ENCODE results near the gene STK25. TPM values are rescaled to one million over a fixed set of nuclear protein-coding genes. Genes with fewer than 3 reads are reported as not detected.

Gene STK25
- total and polyA plus RNA-seq, 2 experiments from 2014 or later: 183 to 192 TPM

- DNase-seq (ENCODE audit: low spot score): no peak
- TF ChIP-seq EZH2phosphoT487 (IDR thresholded peaks at IDR 0.05; ENCODE audit: low read depth, severe bottlenecking, unreplicated experiment) (no peak), EZH2 (IDR thresholded peaks at IDR 0.05; ENCODE audit: borderline replicate concordance) (no peak), CTCF (IDR thresholded peaks at IDR 0.05; ENCODE audit: poor library complexity) (no peak)
- Histone ChIP-seq H3K9me2 (replicated peaks; ENCODE audit: insufficient read depth) (no peaks in the 10 kb centered on the region), H3K4me2 (no peak overlapping the region), H2AFZ (no peak overlapping the region), H3K4me3 (no peak overlapping the region), H3K27ac (no peak overlapping the region), H3K36me3 (replicated peaks; ENCODE audit: insufficient read depth, low read depth) (no peaks in the 10 kb centered on the region), H3K79me2 (no peaks in the 10 kb centered on the region), H4K20me1 (ENCODE audit: insufficient read depth, poor library complexity, severe bottlenecking) (no peaks in the 10 kb centered on the region), H3K4me1 (ENCODE audit: insufficient read depth) (no peaks in the 10 kb centered on the region), H3K27me3 (no peaks in the 10 kb centered on the region), H3K9me3 (ENCODE audit: low read depth) (no peaks in the 10 kb centered on the region)
- 77% methylated on average over 2 of the region's 2 CpGs for WGBS (ENCODE audit: low lambda C conversion rate, missing lambda C conversion rate)
These were observed 63.0 kb downstream of the STK25 start for GRCh38 chr2:241445426-241445825.

GRCh38 chr2:241443486-241444223 is 64.7 kb downstream of the STK25 start:
- H3K27ac ChIP-seq: no peak overlapping the region
- no peaks in the 10 kb centered on the region for H3K9me2 ChIP-seq (replicated peaks; ENCODE audit: insufficient read depth)
- H2AFZ ChIP-seq: no peak overlapping the region
- DNase-seq (ENCODE audit: low spot score): no peak
- H3K9me3 ChIP-seq (ENCODE audit: low read depth): no peaks in the 10 kb centered on the region
- no peak overlapping the region for H3K4me2 ChIP-seq
- H3K4me3 ChIP-seq: no peak overlapping the region
- WGBS (ENCODE audit: low lambda C conversion rate, missing lambda C conversion rate): 87% methylated on average over 6 of the region's 6 CpGs
- no peaks in the 10 kb centered on the region for H4K20me1 ChIP-seq (ENCODE audit: insufficient read depth, poor library complexity, severe bottlenecking)
- H3K79me2 ChIP-seq: no peaks in the 10 kb centered on the region
- H3K36me3 ChIP-seq (replicated peaks; ENCODE audit: insufficient read depth, low read depth): no peaks in the 10 kb centered on the region
- no peaks in the 10 kb centered on the region for H3K27me3 ChIP-seq
- TF ChIP-seq EZH2 (IDR thresholded peaks at IDR 0.05; ENCODE audit: borderline replicate concordance) (no peak), EZH2phosphoT487 (IDR thresholded peaks at IDR 0.05; ENCODE audit: low read depth, severe bottlenecking, unreplicated experiment) (no peak), CTCF (IDR thresholded peaks at IDR 0.05; ENCODE audit: poor library complexity) (no peak)
- H3K4me1 ChIP-seq (ENCODE audit: insufficient read depth): no peaks in the 10 kb centered on the region

Small RNA genes within 50 kb of the gene (microRNA-seq; reads per million reads assigned to microRNA genes)
- gene MIR3133: not detected

Small RNA genes within 50 kb of the gene (small RNA-seq; reads per million reads assigned to genes)
- not detected for gene MIR3133

Other genes starting within 250 kb of the STK25 start
- 393 and 437 TPM in 2 replicates for gene HDLBP, start 192.9 kb downstream of the STK25 start, total RNA-seq
- 389 and 394 TPM in 2 replicates for gene HDLBP, start 192.9 kb downstream of the STK25 start, polyA plus RNA-seq
- 373 and 388 TPM in 2 replicates for gene SEPTIN2, start 192.7 kb downstream of the STK25 start, total RNA-seq
- 314 and 315 TPM in 2 replicates for gene SEPTIN2, start 192.7 kb downstream of the STK25 start, polyA plus RNA-seq
- 29.1 and 29.3 TPM in 2 replicates for gene FARP2, start 152.3 kb downstream of the STK25 start, total RNA-seq
- 28.4 and 29.6 TPM in 2 replicates for gene FARP2, start 152.3 kb downstream of the STK25 start, polyA plus RNA-seq
- gene BOK, start 50.2 kb upstream of the STK25 start, total RNA-seq: 24.2 and 25.4 TPM in 2 replicates
- gene BOK, start 50.2 kb upstream of the STK25 start, polyA plus RNA-seq: 26.5 and 39.7 TPM in 2 replicates
- 33.5 and 43.2 TPM in 2 replicates for gene THAP4, start 128.6 kb upstream of the STK25 start, total RNA-seq
- gene THAP4, start 128.6 kb upstream of the STK25 start, polyA plus RNA-seq: 58.1 and 59.8 TPM in 2 replicates
- 61.0 and 61.3 TPM in 2 replicates for gene ATG4B, start 129.1 kb upstream of the STK25 start, total RNA-seq
- 108 and 126 TPM in 2 replicates for gene ATG4B, start 129.1 kb upstream of the STK25 start, polyA plus RNA-seq
- gene DTYMK, start 178.2 kb upstream of the STK25 start, total RNA-seq: 18.9 and 20.7 TPM in 2 replicates
- 52.3 and 55.5 TPM in 2 replicates for gene DTYMK, start 178.2 kb upstream of the STK25 start, polyA plus RNA-seq
- 17.5 and 33.4 TPM in 2 replicates for gene ING5, start 193.5 kb upstream of the STK25 start, total RNA-seq
- 27.6 and 28.9 TPM in 2 replicates for gene ING5, start 193.5 kb upstream of the STK25 start, polyA plus RNA-seq
- gene D2HGDH, start 226.0 kb upstream of the STK25 start, total RNA-seq: 12.9 TPM in 2 replicates
- gene D2HGDH, start 226.0 kb upstream of the STK25 start, polyA plus RNA-seq: 41.2 and 54.8 TPM in 2 replicates